K562 (cell line): ENCODE data around the gene LY6G5B. TPM values are rescaled to one million over a fixed set of nuclear protein-coding genes. Genes with fewer than 3 reads are reported as not detected.

Experiments
- CXXC5 ChIP-seq: fragments of 250-450 bp; sonication (Bioruptor Pico); IDR thresholded peaks from 2 replicates; pipeline ENCODE4 v1.8.0; 2022; ENCODE audit warnings: inconsistent platforms, mild to moderate bottlenecking, moderate library complexity
- GTF2A2 ChIP-seq: IDR thresholded peaks from 2 replicates; pipeline ENCODE4 v1.6.1; 2016; ENCODE audit warnings: mild to moderate bottlenecking, missing genetic modification characterization, missing compliant biosample characterization
- TAF7 ChIP-seq: fragments of 450-650 bp; IDR thresholded peaks from 2 replicates; pipeline ENCODE4 v1.6.1; 2016; ENCODE audit warnings: missing genetic modification characterization, missing compliant biosample characterization
- TRIM28 ChIP-seq: fragments of 450-650 bp; IDR thresholded peaks from 2 replicates; pipeline ENCODE4 v1.6.1; 2017
- ZBTB7A ChIP-seq: IDR thresholded peaks from 2 replicates; pipeline ENCODE4 v1.6.1; 2011; ENCODE audit warnings: low read depth, mild to moderate bottlenecking, low read length, moderate library complexity, borderline replicate concordance; ENCODE audit not compliant: control insufficient read depth
- polyA plus RNA-seq, 8 experiments: library from polyadenylated mRNA; depleted of rRNA in 4 of 8; stranded (reverse) in 5 of 8; unstranded in 3 of 8; fragments of >200 nt; fragmentation: Nextera tagmentation in 2 of 8; fragmentation: Illumina TruSeq in 1 of 8; extraction: Ambion mirVana in 2 of 8; extraction: Trizol in 1 of 8; gene quantifications; 2 replicates each; pipeline versions ENCODE4 v1.2.1 to v1.2.3, GENCODE V29; 2011 to 2014; ENCODE audit warnings: inconsistent platforms in 1 of 8, missing spikeins in 1 of 8
- total RNA-seq, 7 experiments: library from RNA; depleted of rRNA in 6 of 7; stranded (reverse); fragments of >200 nt in 6 of 7; fragmentation: Illumina TruSeq in 2 of 7; extraction: Trizol in 2 of 7; gene quantifications; 2 replicates each; pipeline versions ENCODE4 v1.2.1 to v1.2.3, GENCODE V29; 2011 to 2021; ENCODE audit warnings: low replicate concordance in 1 of 7
- TF ChIP-seq, protein P1 (sequence below), 2 experiments: fragments of 450-650 bp; formaldehyde crosslinking in 1 of 2; IDR thresholded peaks; 2 replicates each; pipeline versions ENCODE4 v1.4.0 to v1.6.1; 2014 to 2020; ENCODE audit warnings: mild to moderate bottlenecking in 2 of 2, borderline replicate concordance in 1 of 2, low read depth in 1 of 2
- TF ChIP-seq, protein P2 (sequence below): fragments of 450-650 bp; IDR thresholded peaks from 2 replicates; pipeline ENCODE4 v1.6.1; 2016; ENCODE audit warnings: borderline replicate concordance

Gene LY6G5B
- total and polyA plus RNA-seq, 9 of the 15 experiments (the other 6 are each of a cell fraction or from before 2014, with no cell fraction given): 6.0 to 27.0 (median 7.5) TPM

DNA sequence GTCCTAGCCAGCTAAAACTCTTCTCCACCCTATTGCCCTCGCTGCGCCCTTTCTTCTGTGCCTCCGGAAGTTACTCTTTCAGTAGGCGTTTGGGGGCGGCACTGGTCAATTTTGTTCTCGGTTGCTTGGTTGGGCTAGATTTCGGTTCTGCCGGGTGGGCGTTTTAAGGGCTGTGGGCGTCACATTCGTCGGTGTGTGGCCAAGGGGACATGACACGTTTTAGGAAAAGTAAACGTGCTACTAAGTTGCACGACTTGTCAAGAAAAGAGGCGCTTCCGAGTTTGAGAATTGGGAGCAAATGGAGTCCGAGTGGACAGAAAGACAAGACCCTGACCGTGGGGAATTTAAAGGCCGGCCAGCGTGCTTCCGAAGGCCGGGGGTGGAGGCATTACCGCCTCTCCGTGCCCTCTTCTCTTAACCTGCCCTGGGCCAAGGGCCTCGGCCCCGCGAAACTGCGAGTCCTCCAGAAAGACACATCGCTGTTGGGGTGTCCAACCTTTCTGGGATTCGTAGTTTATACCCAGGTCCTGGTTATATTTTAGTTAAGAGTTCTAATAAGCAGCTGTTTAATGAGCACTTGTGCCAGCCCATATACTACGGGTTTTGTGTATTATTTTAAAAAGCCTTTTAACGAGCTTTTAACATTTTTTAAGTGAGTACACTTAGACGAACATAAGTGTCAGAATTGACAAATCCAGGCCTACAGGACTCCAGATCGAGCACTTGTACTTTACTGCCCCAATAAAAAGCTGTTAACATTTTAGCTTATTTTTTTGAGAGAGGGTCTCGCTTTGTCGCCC, 16.7 kb upstream of the LY6G5B start (continued):
- TF ChIP-seq, protein P1, sequence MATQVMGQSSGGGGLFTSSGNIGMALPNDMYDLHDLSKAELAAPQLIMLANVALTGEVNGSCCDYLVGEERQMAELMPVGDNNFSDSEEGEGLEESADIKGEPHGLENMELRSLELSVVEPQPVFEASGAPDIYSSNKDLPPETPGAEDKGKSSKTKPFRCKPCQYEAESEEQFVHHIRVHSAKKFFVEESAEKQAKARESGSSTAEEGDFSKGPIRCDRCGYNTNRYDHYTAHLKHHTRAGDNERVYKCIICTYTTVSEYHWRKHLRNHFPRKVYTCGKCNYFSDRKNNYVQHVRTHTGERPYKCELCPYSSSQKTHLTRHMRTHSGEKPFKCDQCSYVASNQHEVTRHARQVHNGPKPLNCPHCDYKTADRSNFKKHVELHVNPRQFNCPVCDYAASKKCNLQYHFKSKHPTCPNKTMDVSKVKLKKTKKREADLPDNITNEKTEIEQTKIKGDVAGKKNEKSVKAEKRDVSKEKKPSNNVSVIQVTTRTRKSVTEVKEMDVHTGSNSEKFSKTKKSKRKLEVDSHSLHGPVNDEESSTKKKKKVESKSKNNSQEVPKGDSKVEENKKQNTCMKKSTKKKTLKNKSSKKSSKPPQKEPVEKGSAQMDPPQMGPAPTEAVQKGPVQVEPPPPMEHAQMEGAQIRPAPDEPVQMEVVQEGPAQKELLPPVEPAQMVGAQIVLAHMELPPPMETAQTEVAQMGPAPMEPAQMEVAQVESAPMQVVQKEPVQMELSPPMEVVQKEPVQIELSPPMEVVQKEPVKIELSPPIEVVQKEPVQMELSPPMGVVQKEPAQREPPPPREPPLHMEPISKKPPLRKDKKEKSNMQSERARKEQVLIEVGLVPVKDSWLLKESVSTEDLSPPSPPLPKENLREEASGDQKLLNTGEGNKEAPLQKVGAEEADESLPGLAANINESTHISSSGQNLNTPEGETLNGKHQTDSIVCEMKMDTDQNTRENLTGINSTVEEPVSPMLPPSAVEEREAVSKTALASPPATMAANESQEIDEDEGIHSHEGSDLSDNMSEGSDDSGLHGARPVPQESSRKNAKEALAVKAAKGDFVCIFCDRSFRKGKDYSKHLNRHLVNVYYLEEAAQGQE (IDR thresholded peaks at IDR 0.05; ENCODE audit: borderline replicate concordance): peak; percentile 51; the same call in 1 of the 2 replicates
- TF ChIP-seq, protein P1 (CRISPR knock-in tag; IDR thresholded peaks at IDR 0.05; ENCODE audit: low read depth): no peak
- TF ChIP-seq TAF7: peak; percentile 86
- peak; percentile 78 for TF ChIP-seq GTF2A2 (tag)
- TF ChIP-seq CXXC5 (CRISPR knock-in tag): no peak
- TF ChIP-seq, protein P2, sequence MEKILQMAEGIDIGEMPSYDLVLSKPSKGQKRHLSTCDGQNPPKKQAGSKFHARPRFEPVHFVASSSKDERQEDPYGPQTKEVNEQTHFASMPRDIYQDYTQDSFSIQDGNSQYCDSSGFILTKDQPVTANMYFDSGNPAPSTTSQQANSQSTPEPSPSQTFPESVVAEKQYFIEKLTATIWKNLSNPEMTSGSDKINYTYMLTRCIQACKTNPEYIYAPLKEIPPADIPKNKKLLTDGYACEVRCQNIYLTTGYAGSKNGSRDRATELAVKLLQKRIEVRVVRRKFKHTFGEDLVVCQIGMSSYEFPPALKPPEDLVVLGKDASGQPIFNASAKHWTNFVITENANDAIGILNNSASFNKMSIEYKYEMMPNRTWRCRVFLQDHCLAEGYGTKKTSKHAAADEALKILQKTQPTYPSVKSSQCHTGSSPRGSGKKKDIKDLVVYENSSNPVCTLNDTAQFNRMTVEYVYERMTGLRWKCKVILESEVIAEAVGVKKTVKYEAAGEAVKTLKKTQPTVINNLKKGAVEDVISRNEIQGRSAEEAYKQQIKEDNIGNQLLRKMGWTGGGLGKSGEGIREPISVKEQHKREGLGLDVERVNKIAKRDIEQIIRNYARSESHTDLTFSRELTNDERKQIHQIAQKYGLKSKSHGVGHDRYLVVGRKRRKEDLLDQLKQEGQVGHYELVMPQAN: peak; percentile 97
- TF ChIP-seq ZBTB7A: peak; percentile 98
- TF ChIP-seq TRIM28: peak; percentile 77; the same call in 1 of the 2 replicates
